HG02759 (cell line): Measurements from ENCODE around the gene MCF2L2.

Experiments
- ATAC-seq: cut with Tn5 transposase; IDR thresholded peaks from one replicate; pipeline ENCODE4 v1.9.1; 2021; ENCODE audit warnings: mild to moderate bottlenecking, moderate library complexity; ENCODE audit not compliant: unreplicated experiment

MCF2L2 gene

DNA sequence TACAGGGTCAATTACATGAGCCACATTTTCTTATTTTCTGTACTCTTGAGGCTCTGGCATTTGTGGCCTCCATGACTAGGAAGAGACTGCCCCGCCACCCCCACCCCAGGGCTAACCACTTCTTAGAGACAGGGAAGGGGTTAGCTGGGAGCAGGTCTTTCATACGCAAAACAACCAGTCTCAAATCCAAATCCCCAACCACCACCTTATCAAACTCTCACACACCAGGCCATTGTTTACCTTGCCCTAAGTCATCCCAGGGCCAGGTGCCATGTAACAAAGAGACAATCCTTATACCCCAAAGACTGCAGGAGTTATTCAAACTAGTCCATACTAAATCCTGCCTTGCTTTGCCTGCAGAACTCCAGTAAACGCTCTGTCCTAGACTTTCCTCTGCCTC is 97.5 kb downstream of the MCF2L2 start:
- ATAC-seq, result no peak

DNA sequence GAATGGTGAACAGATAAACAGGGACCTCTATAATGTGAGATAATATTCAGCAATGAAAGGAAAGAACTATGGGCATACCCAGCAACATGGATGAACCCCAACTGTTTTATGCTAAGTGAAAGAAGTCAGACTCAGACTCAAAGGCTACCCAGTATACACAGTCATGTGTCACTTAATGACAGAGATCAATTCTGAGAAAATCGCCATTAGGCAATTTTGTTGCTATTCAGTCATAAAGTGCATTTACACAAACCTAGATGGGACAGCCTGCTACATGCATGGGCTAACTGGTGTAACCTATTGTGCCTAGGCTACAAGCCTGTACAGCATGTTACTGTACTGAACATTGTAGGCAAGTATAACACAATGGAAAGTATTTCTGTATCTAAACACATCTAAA is 98.9 kb downstream of the MCF2L2 start:
- no peak for ATAC-seq

DNA sequence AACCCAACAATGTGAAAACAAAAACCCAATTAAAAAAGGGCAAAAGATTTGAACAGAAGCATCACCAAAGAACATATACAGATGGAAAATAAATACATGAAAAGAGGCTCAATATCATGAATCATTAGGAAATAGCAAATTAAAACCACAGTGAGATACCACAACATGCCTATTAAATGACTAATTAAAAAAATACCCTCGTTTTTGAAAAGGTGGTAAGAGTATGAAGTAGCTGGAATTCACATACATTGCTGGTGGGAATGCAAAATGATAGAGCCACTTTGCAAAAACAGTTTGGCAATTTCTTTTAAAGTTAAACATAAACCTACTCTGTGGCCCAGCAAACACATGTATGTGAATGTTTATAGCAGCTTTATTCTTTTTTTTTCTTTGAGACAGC is 99.6 kb downstream of the MCF2L2 start:
- no peak for ATAC-seq

DNA sequence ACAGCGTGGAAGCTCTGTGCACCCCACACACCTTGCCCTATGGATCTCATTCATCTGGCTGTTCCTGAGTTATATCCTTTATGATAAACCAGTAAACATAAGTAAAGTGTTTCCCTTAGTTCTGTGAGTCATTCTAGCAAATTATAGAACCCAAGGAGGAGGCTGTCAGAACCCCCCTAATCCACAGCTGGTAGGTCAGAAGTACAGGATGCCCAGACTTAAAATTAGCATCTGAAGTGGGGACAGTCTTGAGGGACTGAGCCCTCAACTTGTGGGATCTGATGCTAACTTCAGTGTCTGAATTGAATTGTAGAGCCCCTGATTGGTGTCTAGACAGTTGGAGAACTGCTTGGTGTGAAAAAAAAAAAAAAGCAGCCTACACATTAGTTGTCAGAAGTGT is 100.3 kb downstream of the MCF2L2 start:
- ATAC-seq, result no peak

DNA sequence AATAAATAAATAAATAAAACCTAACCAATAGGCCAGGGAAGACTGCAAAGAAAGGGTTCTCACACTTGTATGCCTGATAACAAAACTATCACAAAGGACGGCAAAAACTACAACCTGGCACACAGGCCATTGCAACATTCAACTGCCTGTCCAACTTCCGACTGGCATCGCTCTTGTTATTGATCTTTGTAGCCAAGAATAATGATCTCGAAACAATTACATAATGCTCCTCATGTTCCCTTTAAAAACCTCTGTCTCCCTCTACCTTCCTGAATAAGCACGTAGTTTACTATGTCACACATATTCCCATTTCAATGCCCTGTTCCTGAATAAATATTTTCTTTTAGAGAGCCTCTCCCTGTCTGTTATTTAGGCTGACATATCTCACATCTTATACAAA is 101.1 kb downstream of the MCF2L2 start:
- ATAC-seq, result no peak

DNA sequence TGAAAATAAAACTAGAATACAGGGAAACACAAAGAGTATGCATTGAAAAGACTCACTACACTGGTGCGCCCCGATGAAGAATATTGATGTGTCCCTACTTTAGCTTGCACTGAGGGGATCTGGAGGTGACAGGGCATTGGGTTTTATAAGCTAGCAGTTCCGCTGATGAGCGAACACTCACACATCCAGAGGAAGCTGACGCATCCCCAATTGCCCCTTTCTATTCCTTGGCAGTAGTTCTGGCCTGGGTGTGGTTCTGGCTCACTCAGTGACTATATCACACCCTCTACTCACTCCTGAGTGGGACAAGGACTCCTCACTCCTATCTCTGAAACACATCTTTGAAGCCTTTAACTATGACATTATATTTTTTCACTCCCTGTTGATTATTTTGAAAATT is 104.3 kb downstream of the MCF2L2 start:
- no peak for ATAC-seq

DNA sequence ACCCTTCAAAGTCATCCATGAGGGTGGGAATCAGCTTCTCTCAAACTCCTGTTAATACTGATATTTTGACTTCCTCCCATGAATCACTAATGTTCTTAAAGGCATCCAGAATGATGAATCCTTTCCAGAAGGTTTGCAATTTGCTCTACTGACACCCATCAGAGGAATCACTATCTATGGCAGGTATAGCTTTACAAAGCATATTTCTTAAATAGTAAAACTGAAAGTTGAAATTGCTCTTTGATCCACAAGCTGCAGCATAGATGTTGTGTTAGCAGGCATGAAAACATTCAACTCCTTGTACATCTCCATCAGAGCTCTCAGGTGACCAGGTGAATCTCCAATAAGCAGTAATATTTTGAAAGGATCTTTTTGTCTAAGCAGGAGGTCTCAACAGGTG is 109.0 kb downstream of the MCF2L2 start:
- no peak for ATAC-seq

DNA sequence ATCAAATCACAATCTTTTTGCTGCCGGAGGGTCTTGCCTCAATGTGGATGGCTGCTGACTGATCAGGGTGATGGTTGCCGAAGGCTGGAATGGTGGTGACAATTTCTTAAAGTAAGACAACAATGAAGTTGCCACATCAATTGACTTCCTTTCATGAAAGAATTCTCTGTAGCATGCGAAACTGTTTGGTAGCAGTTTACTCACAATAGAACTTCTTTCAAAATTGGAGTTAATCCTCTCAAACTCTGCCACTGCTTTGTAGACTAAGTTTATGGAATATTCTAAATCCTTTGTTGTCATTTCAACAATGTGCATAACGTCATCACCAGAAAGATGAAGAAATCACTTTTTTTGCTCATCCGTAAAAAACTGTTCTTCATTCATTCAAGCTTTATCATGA is 109.5 kb downstream of the MCF2L2 start:
- no peak for ATAC-seq

DNA sequence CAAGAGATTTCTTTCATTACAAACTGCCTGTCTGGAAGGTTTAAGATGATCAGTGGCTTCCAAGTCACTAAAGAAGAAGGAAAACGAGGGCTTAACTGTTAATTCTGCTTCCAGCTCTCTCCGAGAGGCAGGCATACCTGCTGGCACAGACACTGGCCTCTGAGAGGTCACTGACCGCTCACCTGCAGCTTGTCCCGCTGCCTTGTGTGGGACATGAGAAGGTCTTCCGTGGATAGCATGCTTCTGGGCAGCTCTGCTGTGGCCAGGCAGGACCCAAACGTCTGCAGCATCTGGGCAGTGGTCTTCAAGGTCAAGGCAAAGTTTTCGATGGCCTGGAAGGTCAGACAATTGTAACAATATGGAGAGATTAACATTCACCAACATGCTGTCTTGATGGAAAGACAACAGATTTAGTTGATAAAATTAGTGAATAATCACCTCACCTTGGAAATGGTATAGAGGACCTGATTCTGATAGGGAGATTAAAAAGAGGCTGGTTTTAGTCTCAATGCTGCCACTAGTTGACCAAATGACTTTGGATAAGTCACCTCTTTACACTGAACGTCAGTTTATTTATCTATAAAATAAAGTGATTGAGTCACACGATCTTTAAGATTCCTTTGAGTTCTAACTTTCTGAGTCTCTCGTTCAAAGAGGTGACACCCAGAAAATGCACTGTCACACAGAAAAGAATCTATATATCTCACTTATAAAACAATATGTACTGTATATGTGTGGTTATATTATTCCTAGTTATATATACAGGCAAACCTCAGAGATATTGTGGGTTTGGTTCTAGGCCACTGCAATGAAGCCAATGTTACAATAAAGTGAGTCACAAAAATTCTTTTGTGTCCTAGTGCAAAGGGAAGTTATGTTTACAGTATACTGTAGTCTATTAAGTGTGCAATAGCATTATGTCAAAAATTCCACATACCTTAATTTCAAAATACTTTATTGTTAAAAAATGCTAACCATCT is 110.2 kb downstream of the MCF2L2 start:
- ATAC-seq, result no peak

DNA sequence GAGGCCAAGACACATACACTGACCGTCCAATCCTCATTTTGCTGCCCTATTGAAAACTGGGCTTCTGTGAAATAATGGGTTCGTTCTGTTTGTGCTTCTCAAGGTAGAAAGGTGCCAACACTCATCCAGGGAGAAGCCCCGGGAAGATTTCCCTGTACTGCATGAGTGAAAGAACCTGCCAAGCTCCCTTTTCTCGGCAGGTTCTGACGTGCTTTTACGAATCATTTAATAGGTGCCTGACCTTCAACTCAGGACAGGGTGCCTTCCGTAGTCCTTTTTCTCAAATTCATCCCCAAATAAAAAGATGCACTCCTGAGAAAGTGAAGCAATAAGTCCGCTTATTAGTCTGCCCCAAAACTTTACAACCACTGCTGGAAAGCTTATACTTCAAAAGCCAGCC is 111.1 kb downstream of the MCF2L2 start:
- ATAC-seq, result no peak

DNA sequence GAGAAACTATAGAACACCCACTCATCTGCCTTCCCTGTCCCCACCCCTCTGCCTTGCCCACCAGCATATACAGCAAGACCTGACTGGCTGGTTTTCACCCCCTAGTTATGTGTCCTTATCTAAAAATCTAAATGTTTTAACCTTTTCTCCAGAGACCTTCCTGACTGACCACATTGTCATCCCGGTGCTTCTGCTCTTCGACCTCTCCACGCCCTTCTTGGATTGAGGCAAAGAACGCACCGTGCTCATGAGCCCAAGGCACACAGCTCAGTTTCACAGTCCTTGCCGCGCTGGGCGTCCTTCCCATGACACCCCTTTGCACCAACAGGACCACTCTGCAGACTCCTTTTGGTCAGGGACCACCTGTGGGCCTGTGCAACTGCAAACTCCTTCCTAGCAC is 112.7 kb downstream of the MCF2L2 start:
- no peak for ATAC-seq

DNA sequence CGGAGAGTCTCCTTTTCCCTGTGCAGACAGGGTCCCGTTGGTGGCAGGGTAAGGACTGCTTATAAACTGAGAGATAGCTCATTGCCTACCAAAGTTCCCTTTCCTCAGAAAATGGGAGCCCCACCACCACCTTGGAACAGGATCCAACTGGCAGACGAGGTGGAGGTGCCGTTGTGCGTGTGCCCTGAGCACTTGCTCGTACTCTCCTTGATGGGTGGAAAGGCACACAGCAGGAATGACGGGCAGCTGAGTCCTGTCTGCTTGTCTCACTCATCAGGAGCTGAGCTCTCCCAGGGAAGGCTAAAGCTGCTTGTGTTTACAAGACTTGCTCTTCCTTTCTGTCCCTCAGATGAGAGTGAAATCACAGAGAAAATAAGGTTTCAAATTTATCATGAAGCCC is 114.7 kb downstream of the MCF2L2 start:
- no peak for ATAC-seq

DNA sequence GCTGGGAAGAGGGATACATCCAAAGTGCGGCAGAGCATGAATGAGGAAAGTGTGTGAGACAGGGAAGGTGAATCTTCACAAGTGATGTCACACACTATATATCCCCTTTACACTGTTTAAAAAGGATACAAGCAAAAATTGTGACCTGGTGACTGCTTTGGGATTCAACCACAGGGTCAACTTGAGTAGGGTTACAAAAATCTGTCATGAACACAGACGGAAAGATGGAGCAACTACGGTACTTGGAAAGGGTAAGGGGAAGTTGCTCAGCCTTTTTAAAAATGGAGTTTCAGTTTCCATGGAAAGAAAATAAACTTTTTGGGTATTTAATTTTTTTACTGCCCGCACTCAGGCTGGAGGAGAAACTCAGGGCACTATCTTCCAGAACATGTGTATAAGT is 115.1 kb downstream of the MCF2L2 start:
- no peak for ATAC-seq

DNA sequence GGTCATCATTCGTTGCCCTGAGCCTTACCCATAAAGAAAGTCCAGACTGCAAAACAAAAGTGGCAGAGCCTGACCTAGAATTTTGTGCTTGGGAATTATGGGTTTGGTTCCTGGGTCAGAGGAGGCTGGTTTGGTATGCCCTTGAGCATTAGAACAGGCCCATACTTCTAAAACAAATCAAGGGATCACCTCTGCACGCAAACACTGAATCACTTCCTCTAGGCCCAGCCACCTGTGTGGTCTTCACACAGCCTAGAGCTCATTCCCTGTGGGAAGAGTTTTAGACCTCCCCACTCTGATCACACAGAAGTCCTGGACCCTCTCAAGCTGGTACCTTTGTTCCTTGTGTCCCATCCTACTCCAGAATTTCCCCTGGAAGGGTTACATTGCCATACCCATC is 116.0 kb downstream of the MCF2L2 start:
- no peak for ATAC-seq

DNA sequence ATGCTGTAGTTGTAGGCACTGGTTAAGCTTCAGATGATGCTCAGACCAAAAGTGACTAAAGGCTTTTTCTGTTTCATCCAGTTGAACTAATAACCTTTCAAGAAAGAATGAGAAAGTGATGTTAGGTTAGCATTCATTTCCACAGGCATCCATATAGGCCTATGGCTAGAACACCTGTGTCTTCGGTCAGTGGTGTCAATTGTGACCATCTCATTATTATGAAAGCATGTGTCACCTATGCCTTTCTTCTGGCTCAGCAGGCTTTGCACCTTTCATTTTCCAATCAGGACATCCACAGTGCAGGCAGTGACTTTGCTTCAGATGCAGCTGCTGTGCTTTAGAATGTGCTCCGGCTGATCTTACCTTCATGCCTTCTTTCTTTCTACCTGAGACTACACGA is 117.5 kb downstream of the MCF2L2 start:
- ATAC-seq, result no peak

DNA sequence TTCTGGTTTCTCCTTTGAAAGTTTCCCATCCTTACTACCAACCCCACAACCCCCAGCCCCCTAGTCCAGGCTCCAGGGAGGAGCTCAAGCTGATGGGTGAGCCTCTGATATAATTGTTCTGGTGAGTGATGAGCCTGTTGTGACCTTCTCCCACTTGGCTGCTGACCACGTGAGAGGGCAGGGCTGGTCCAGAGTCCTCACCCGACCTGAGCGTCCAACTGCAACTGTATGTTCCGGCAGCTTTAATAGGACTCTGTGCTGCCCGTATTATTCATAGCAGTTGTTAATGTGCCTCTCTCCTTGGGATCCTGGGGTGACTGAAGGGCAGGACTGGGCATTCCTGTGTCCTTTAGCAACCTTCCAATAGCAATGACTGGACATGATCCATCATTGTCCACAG is 119.1 kb downstream of the MCF2L2 start:
- ATAC-seq, result no peak

DNA sequence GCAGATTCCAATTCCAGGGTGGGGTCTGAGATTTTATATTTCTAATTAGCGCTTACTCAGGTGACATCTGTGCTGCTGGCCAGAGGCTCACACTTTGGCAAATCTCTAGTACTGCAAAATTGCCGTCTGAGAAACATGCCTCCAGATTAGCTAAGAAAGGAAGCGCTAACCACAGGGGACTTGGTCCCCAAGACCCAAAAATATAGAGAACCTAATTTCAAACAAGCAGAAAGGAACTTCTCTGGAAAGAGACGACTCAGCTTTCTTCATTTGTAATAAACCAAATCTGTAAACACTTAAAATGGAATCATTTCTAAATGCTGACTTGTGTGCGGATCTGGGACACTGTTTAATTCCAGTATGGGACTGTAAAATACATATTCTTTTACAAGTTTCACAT is 119.7 kb downstream of the MCF2L2 start:
- ATAC-seq, result no peak

DNA sequence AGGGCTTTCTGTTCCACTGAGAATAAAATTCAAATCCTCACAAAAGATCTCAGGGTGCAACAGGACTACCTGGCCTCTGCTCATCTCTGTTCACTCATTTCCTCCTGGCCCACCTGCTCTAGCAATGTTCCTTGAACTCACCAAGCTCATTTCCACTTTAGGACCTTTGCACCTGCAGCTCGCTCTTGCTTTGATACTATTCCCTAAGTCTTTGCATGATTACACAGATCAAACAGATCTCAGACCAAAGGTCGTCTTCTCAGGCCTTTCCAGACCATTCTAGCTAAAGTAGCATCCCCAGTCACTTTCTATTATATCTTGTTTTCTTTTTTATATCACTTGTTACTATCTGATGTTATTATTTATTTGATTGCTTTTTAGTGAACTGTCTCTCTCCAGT is 120.7 kb downstream of the MCF2L2 start:
- no peak for ATAC-seq

DNA sequence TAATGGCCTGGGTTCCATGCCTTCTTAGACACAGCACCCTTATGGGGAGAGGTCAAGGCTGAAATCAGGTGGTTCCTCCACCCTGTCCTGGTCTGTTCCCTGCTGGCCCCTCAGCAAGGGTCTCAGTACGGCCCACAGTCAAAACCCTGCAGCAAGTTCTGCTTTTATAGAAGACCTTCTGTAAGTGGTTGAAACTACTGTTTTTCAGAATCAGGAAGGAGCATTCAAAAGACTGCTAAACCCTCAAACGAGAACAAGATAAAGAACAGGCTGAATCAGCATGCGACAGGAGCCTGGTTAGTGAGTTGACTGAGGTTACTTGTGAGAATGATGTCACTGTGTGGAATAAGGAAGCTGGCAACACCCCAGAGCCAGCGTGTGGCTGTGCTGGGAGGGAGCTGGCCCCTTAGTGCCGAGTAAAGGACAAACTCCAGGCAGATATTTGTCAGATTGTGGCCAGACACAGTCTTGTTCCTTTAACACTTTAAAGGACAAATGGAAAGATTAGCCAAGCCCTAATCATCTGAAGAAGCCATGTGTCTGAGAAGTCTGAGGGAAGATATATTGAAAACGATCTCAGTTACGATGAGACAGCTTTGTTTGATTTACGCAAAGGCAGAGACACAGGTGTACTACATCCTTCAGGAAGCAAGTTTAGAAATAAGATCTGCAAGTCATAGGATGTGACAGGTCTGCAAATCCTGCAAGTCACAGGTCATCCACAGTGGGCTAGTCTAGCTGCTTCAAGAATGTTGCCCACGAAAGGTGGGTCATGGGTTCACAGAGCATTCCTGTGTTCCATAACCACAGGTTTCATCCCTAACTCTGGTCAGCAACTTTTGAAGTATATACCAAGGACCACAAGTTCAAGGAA is 121.4 kb downstream of the MCF2L2 start:
- peak; percentile 58 for ATAC-seq

DNA sequence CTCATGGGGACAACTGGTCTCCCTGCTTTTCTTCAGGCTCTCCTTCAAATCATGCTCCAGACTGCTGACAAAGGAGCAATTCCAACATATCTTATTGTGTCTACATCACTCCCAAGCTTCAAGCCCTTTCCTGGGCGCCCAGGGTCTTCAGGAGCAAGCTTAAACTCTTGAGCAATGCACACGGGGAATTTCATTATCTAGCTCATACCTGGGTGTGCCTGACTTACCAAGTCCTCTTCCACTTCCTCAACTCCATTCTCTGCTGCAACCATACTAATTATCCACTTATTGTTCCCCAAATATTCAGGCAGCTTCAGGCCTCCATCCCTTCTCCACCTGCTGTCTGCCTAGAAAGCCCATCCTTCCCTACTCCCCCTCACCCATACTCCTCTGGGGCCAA is 124.7 kb downstream of the MCF2L2 start:
- ATAC-seq, result no peak

DNA sequence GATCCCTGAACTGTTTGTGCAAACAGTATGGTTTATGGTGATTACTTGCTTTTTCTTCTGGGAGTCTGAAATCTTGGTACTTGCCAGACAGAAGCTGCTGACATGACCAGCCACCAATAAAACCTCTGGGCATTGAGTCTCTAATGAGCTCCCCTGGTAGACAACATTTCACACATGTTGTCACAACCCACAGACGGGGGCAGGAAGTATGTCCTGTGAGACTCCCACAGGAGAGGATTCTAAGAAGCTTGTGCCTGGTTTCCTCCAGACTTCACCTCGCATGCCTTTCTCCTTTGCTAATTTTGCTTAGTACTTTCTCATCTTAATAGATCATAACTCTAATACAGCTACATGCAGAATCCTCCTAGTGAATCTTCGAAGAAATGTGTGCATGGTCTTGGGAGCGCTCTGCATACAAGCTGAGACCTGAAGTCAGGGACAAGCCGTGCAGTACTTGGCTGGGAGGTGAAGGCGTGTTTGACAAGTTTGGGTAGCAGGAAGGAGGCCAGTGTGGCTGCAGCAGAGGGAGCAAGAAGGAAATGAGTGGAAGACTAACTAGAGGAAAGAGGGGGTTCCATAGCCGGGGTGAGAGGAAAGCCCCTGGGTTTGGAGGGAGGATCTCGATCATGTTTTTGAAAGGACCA is 126.4 kb downstream of the MCF2L2 start:
- no peak for ATAC-seq
